NT2/D1 (cell line): Measurements from ENCODE around the gene ITCH.
"Not testable (repeated sequence)": the region's sequence is repeated elsewhere in the genome, so short reads cannot be mapped to it uniquely, and the experiment has no call there.

Source experiments
- DNase-seq: peaks from one replicate; pipeline ENCODE4 v3.0.0-alpha.2; 2011; ENCODE audit warnings: low read depth, low spot score
- H3K27me3 ChIP-seq: 2 replicates; pipeline ENCODE4 v1.6.0; 2011; ENCODE audit warnings: mild to moderate bottlenecking; ENCODE audit not compliant: insufficient read length, insufficient read depth
- H3K36me3 ChIP-seq: 2 replicates; pipeline ENCODE4 v1.6.1; 2011; ENCODE audit warnings: mild to moderate bottlenecking, low read length, mixed read lengths; ENCODE audit not compliant: insufficient read depth, insufficient read length
- H3K4me1 ChIP-seq: 2 replicates; pipeline ENCODE4 v1.5.1; 2011; ENCODE audit not compliant: insufficient read depth, insufficient read length
- H3K4me3 ChIP-seq: 2 replicates; pipeline ENCODE4 v1.5.1; 2011; ENCODE audit warnings: low read depth; ENCODE audit not compliant: insufficient read length
- H3K9ac ChIP-seq: 2 replicates; pipeline ENCODE4 v1.6.0; 2011; ENCODE audit warnings: low read depth; ENCODE audit not compliant: insufficient read length
- H3K9me3 ChIP-seq: 2 replicates; pipeline ENCODE4 v1.5.1; 2011; ENCODE audit warnings: mild to moderate bottlenecking, low read length; ENCODE audit not compliant: insufficient read depth
- SUZ12 ChIP-seq: IDR thresholded peaks from 2 replicates; pipeline ENCODE4 v1.6.1; 2011; ENCODE audit not compliant: insufficient read length, insufficient read depth; ENCODE audit errors: extremely low read depth
- YY1 ChIP-seq: IDR thresholded peaks from 2 replicates; pipeline ENCODE4 v1.6.1; 2011; ENCODE audit not compliant: insufficient read length, insufficient read depth
- ZNF274 ChIP-seq: IDR thresholded peaks from 2 replicates; pipeline ENCODE4 v1.6.1; 2011; ENCODE audit warnings: mild to moderate bottlenecking, low read depth, low read length

ITCH gene

GRCh38 chr20:34485068-34485634 is 122.1 kb downstream of the ITCH start:
- Histone ChIP-seq H3K4me3 (no peak overlapping the region), H3K9me3 (0 out of 2 replicates have a peak, but pooled peaks cover 5% of the 10 kb centered on the region), H3K27me3 (no peaks in the 10 kb centered on the region), H3K4me1 (no peaks in the 10 kb centered on the region), H3K36me3 (peaks cover 73% of the 10 kb centered on the region), H3K9ac (no peak overlapping the region)
- no peak for TF ChIP-seq YY1
- no peak for TF ChIP-seq ZNF274
- no peak for TF ChIP-seq SUZ12
- no peak for DNase-seq

- Histone ChIP-seq H3K36me3 (peaks cover 66% of the 10 kb centered on the region), H3K9ac (no peak overlapping the region), H3K4me3 (no peak overlapping the region), H3K4me1 (no peaks in the 10 kb centered on the region), H3K27me3 (no peaks in the 10 kb centered on the region), H3K9me3 (no peaks in the 10 kb centered on the region)
- TF ChIP-seq ZNF274, result no peak
- no peak for TF ChIP-seq YY1
- TF ChIP-seq SUZ12, result no peak
- no peak for DNase-seq
Measured at GRCh38 chr20:34491226-34491931, 128.3 kb downstream of the ITCH start.

GRCh38 chr20:34491932-34492509 is 128.9 kb downstream of the ITCH start:
- no peak for TF ChIP-seq YY1
- TF ChIP-seq ZNF274, result no peak
- TF ChIP-seq SUZ12, result no peak
- DNase-seq, result no peak
- Histone ChIP-seq H3K9me3 (no peaks in the 10 kb centered on the region), H3K4me3 (no peak overlapping the region), H3K4me1 (no peaks in the 10 kb centered on the region), H3K36me3 (peaks cover 63% of the 10 kb centered on the region), H3K9ac (no peak overlapping the region), H3K27me3 (no peaks in the 10 kb centered on the region)

- H3K36me3 ChIP-seq, result peaks cover 57% of the 10 kb centered on the region
- H3K4me1 ChIP-seq, result no peaks in the 10 kb centered on the region
- no peak for TF ChIP-seq YY1
- TF ChIP-seq SUZ12, result no peak
- TF ChIP-seq ZNF274, result no peak
- H3K4me3 ChIP-seq, result no peak overlapping the region
- H3K9me3 ChIP-seq, result no peaks in the 10 kb centered on the region
- H3K9ac ChIP-seq, result no peak overlapping the region
- DNase-seq, result no peak
- H3K27me3 ChIP-seq, result no peaks in the 10 kb centered on the region
Measured at GRCh38 chr20:34493646-34494045, 130.6 kb downstream of the ITCH start.

- Histone ChIP-seq H3K9ac (no peak overlapping the region), H3K9me3 (peaks cover 1% of the 10 kb centered on the region; the same call in 1 of the 2 replicates), H3K27me3 (no peaks in the 10 kb centered on the region), H3K36me3 (peaks cover 40% of the 10 kb centered on the region), H3K4me3 (no peak overlapping the region), H3K4me1 (no peaks in the 10 kb centered on the region)
- no peak for TF ChIP-seq SUZ12
- TF ChIP-seq ZNF274, result no peak
- no peak for TF ChIP-seq YY1
- no peak for DNase-seq
Measured at GRCh38 chr20:34495307-34495706, 132.2 kb downstream of the ITCH start.

GRCh38 chr20:34495916-34496315 is 132.8 kb downstream of the ITCH start:
- DNase-seq, result no peak
- Histone ChIP-seq H3K9ac (no peak overlapping the region), H3K4me1 (no peaks in the 10 kb centered on the region), H3K4me3 (no peak overlapping the region), H3K36me3 (peaks cover 35% of the 10 kb centered on the region), H3K27me3 (no peaks in the 10 kb centered on the region), H3K9me3 (peaks cover 7% of the 10 kb centered on the region)
- TF ChIP-seq YY1 (no peak), SUZ12 (no peak), ZNF274 (no peak)

GRCh38 chr20:34497596-34497995 is 134.5 kb downstream of the ITCH start:
- not testable (repeated sequence) for DNase-seq, H3K4me3 ChIP-seq, H3K4me1 ChIP-seq, H3K9ac ChIP-seq, H3K9me3 ChIP-seq, H3K27me3 ChIP-seq
- H3K36me3 ChIP-seq, result peaks cover 25% of the 10 kb centered on the region
